H7 (cell line): ENCODE data around the gene FAM171A2. TPM values are rescaled to one million over a fixed set of nuclear protein-coding genes. Genes with fewer than 3 reads are reported as not detected.
"Not testable (repeated sequence)": the region's sequence is repeated elsewhere in the genome, so short reads cannot be mapped to it uniquely, and the experiment has no call there.

ENCODE experiments used
- DNase-seq: peaks from one replicate; pipeline ENCODE4 v3.0.0; 2012
- H3K27me3 ChIP-seq: 2 replicates; pipeline ENCODE4 v1.6.0; 2011; ENCODE audit warnings: mild to moderate bottlenecking, low read length; ENCODE audit not compliant: control insufficient read depth, insufficient read depth
- H3K36me3 ChIP-seq: replicated peaks from 2 replicates; pipeline ENCODE4 v1.5.1; 2011; ENCODE audit warnings: low read length; ENCODE audit not compliant: control insufficient read depth, insufficient read depth
- H3K4me3 ChIP-seq: 2 replicates; pipeline ENCODE4 v1.5.1; 2011; ENCODE audit warnings: low read depth, mild to moderate bottlenecking, control low read depth, low read length, moderate library complexity; ENCODE audit not compliant: insufficient read depth
- total RNA-seq: library from RNA; depleted of rRNA; stranded (reverse); fragments of >200 nt; shearing (Covaris generic); gene quantifications from 2 replicates; pipeline ENCODE4 v1.2.3, GENCODE V29; 2014

FAM171A2 gene
- total RNA-seq, 1 experiment from 2014 or later: 23.7 TPM

GRCh38 chr17:44333371-44333770, 30.3 kb downstream of the FAM171A2 start:
- Histone ChIP-seq H3K36me3 (no peaks in the 10 kb centered on the region), H3K4me3 (no peak overlapping the region), H3K27me3 (no peaks in the 10 kb centered on the region)
- no peak for DNase-seq

GRCh38 chr17:44331249-44331760, 32.3 kb downstream of the FAM171A2 start:
- Histone ChIP-seq H3K36me3 (no peaks in the 10 kb centered on the region), H3K27me3 (no peaks in the 10 kb centered on the region), H3K4me3 (no peak overlapping the region)
- DNase-seq: peak; percentile 83

- not testable (repeated sequence) for H3K27me3 ChIP-seq, H3K4me3 ChIP-seq, H3K36me3 ChIP-seq, DNase-seq
Observed at GRCh38 chr17:44330263-44330662, 33.4 kb downstream of the FAM171A2 start.

GRCh38 chr17:44329516-44329915, 34.1 kb downstream of the FAM171A2 start:
- H3K36me3 ChIP-seq, H3K27me3 ChIP-seq, H3K4me3 ChIP-seq, DNase-seq: not testable (repeated sequence)

- DNase-seq: no peak
- Histone ChIP-seq H3K27me3 (no peaks in the 10 kb centered on the region; the same call in 1 of the 2 replicates), H3K4me3 (no peak overlapping the region)
Observed at GRCh38 chr17:44327715-44328449, 35.8 kb downstream of the FAM171A2 start.

GRCh38 chr17:44326861-44327444, 36.7 kb downstream of the FAM171A2 start:
- Histone ChIP-seq H3K36me3 (peaks cover 6% of the 10 kb centered on the region), H3K27me3 (no peaks in the 10 kb centered on the region; the same call in 1 of the 2 replicates), H3K4me3 (peak overlapping the region; percentile 14; the same call in 1 of the 2 replicates)
- peak; percentile 97 for DNase-seq

More at GRCh38 chr17:44327715-44328449, 35.8 kb downstream of the FAM171A2 start:
- no peaks in the 10 kb centered on the region for H3K36me3 ChIP-seq

GRCh38 chr17:44324571-44325275, 38.9 kb downstream of the FAM171A2 start, which contains the start of gene SLC25A39:
TSS of gene SLC25A39 (minus strand) at chr17:44324823. CDS start at chr17:44323562, 1,261 bp downstream.
- peak within 1 kb of the TSS; percentile 97 for H3K4me3 ChIP-seq
- DNase-seq: peak; percentile 98
- peaks cover 17% of the 10 kb centered on the region for H3K36me3 ChIP-seq
- H3K27me3 ChIP-seq: no peaks in the 10 kb centered on the region; the same call in 1 of the 2 replicates

- peak; percentile 37 for DNase-seq
- H3K27me3 ChIP-seq: no peaks in the 10 kb centered on the region; the same call in 1 of the 2 replicates
Observed at GRCh38 chr17:44324092-44324570, 39.5 kb downstream of the FAM171A2 start.

GRCh38 chr17:44323359-44324091, 40.1 kb downstream of the FAM171A2 start:
- Histone ChIP-seq H3K4me3 (peak overlapping the region; percentile 97), H3K36me3 (peaks cover 18% of the 10 kb centered on the region), H3K27me3 (no peaks in the 10 kb centered on the region; the same call in 1 of the 2 replicates)
- peak; percentile 34 for DNase-seq

More at GRCh38 chr17:44324092-44324570, 39.5 kb downstream of the FAM171A2 start:
- Histone ChIP-seq H3K4me3 (peak overlapping the region; percentile 97), H3K36me3 (peaks cover 18% of the 10 kb centered on the region)

GRCh38 chr17:44322236-44322895, 41.3 kb downstream of the FAM171A2 start:
- DNase-seq: no peak
- H3K4me3 ChIP-seq: no peak overlapping the region
- H3K27me3 ChIP-seq: peaks cover 2% of the 10 kb centered on the region; the same call in 1 of the 2 replicates
- H3K36me3 ChIP-seq: peaks cover 18% of the 10 kb centered on the region

GRCh38 chr17:44321246-44322120, 42.2 kb downstream of the FAM171A2 start:
- Histone ChIP-seq H3K4me3 (no peak overlapping the region), H3K27me3 (peaks cover 6% of the 10 kb centered on the region; the same call in 1 of the 2 replicates), H3K36me3 (peaks cover 18% of the 10 kb centered on the region)
- DNase-seq: no peak

- Histone ChIP-seq H3K4me3 (no peak overlapping the region), H3K27me3 (peaks cover 13% of the 10 kb centered on the region), H3K36me3 (peaks cover 18% of the 10 kb centered on the region)
- DNase-seq: peak; percentile 49
Observed at GRCh38 chr17:44320066-44320465, 43.6 kb downstream of the FAM171A2 start.
